ENCODE data around the gene GAGE13. TPM values are rescaled to one million over a fixed set of nuclear protein-coding genes. Genes with fewer than 3 reads are reported as not detected.

The GAGE13 gene
- total and polyA plus RNA-seq, 2 of the 4 experiments (the other 2 are of a cell fraction) = not detected

Other genes with a start within 250 kb of the GAGE13 start
- gene GPKOW, start 207.8 kb upstream of the GAGE13 start, total RNA-seq (2012; rRNA removed) = 17.5 and 19.7 TPM in 2 replicates
- gene GPKOW, start 207.8 kb upstream of the GAGE13 start, polyA plus RNA-seq (2012; rRNA removed) = 23.7 and 25.7 TPM in 2 replicates
- 0.56 and 0.72 TPM in 2 replicates for gene MAGIX, start 168.8 kb upstream of the GAGE13 start, total RNA-seq (2012; rRNA removed)
- 1.0 and 1.1 TPM in 2 replicates for gene MAGIX, start 168.8 kb upstream of the GAGE13 start, polyA plus RNA-seq (2012; rRNA removed)
- gene PLP2, start 159.7 kb upstream of the GAGE13 start, total RNA-seq (2012; rRNA removed) = 22.6 and 29.2 TPM in 2 replicates
- 149 and 156 TPM in 2 replicates for gene PLP2, start 159.7 kb upstream of the GAGE13 start, polyA plus RNA-seq (2012; rRNA removed)
- gene PRICKLE3, start 145.2 kb upstream of the GAGE13 start, total RNA-seq (2012; rRNA removed) = 3.1 and 3.4 TPM in 2 replicates
- gene PRICKLE3, start 145.2 kb upstream of the GAGE13 start, polyA plus RNA-seq (2012; rRNA removed) = 6.4 and 6.8 TPM in 2 replicates
- under 0.01 TPM in 1 of 2 replicates, not detected in the other for gene SYP, start 131.4 kb upstream of the GAGE13 start, total RNA-seq (2012; rRNA removed)
- 0.05 and 0.06 TPM in 2 replicates for gene SYP, start 131.4 kb upstream of the GAGE13 start, polyA plus RNA-seq (2012; rRNA removed)
- gene CACNA1F, start 98.2 kb upstream of the GAGE13 start, total RNA-seq (2012; rRNA removed) = not detected in 2 replicates
- not detected in 2 replicates for gene CACNA1F, start 98.2 kb upstream of the GAGE13 start, polyA plus RNA-seq (2012; rRNA removed)
- 5.3 and 6.8 TPM in 2 replicates for gene CCDC22, start 96.1 kb upstream of the GAGE13 start, total RNA-seq (2012; rRNA removed)
- 10.4 and 11.3 TPM in 2 replicates for gene CCDC22, start 96.1 kb upstream of the GAGE13 start, polyA plus RNA-seq (2012; rRNA removed)
- not detected in 2 replicates for gene FOXP3, start 66.9 kb upstream of the GAGE13 start, total RNA-seq (2012; rRNA removed)
- gene FOXP3, start 66.9 kb upstream of the GAGE13 start, polyA plus RNA-seq (2012; rRNA removed) = 0.05 TPM in 1 of 2 replicates, not detected in the other
- gene PPP1R3F, start 61.8 kb upstream of the GAGE13 start, total RNA-seq (2012; rRNA removed) = 0.72 and 1.1 TPM in 2 replicates
- 1.7 and 2.1 TPM in 2 replicates for gene PPP1R3F, start 61.8 kb upstream of the GAGE13 start, polyA plus RNA-seq (2012; rRNA removed)
- gene GAGE10, start 27.9 kb upstream of the GAGE13 start, total RNA-seq (2012; rRNA removed) = not detected in 2 replicates
- not detected in 2 replicates for gene GAGE10, start 27.9 kb upstream of the GAGE13 start, polyA plus RNA-seq (2012; rRNA removed)
- gene GAGE12J, start 9.5 kb upstream of the GAGE13 start, total RNA-seq (2012; rRNA removed) = not detected in 2 replicates
- gene GAGE12J, start 9.5 kb upstream of the GAGE13 start, polyA plus RNA-seq (2012; rRNA removed) = not detected in 2 replicates
- not detected in 2 replicates for gene GAGE12C, start 200.6 kb downstream of the GAGE13 start, total RNA-seq (2012; rRNA removed)
- not detected in 2 replicates for gene GAGE12C, start 200.6 kb downstream of the GAGE13 start, polyA plus RNA-seq (2012; rRNA removed)
- not detected in 2 replicates for gene GAGE12D, start 210.2 kb downstream of the GAGE13 start, total RNA-seq (2012; rRNA removed)
- not detected in 2 replicates for gene GAGE12D, start 210.2 kb downstream of the GAGE13 start, polyA plus RNA-seq (2012; rRNA removed)
- not detected in 2 replicates for gene GAGE12E, start 219.7 kb downstream of the GAGE13 start, total RNA-seq (2012; rRNA removed)
- not detected in 2 replicates for gene GAGE12E, start 219.7 kb downstream of the GAGE13 start, polyA plus RNA-seq (2012; rRNA removed)
- gene GAGE12F, start 229.3 kb downstream of the GAGE13 start, total RNA-seq (2012; rRNA removed) = not detected in 2 replicates
- not detected in 2 replicates for gene GAGE12F, start 229.3 kb downstream of the GAGE13 start, polyA plus RNA-seq (2012; rRNA removed)
- not detected in 2 replicates for gene GAGE12G, start 238.8 kb downstream of the GAGE13 start, total RNA-seq (2012; rRNA removed)
- not detected in 2 replicates for gene GAGE12G, start 238.8 kb downstream of the GAGE13 start, polyA plus RNA-seq (2012; rRNA removed)
- gene GAGE12H, start 248.4 kb downstream of the GAGE13 start, total RNA-seq (2012; rRNA removed) = not detected in 2 replicates
- not detected in 2 replicates for gene GAGE12H, start 248.4 kb downstream of the GAGE13 start, polyA plus RNA-seq (2012; rRNA removed)